ENCODE measurements around the gene MYH9. TPM values are rescaled to one million over a fixed set of nuclear protein-coding genes. Genes with fewer than 3 reads are reported as not detected.

MYH9 gene
- total RNA-seq, 1 donor from 2014 or later = 1,511 TPM

DNA sequence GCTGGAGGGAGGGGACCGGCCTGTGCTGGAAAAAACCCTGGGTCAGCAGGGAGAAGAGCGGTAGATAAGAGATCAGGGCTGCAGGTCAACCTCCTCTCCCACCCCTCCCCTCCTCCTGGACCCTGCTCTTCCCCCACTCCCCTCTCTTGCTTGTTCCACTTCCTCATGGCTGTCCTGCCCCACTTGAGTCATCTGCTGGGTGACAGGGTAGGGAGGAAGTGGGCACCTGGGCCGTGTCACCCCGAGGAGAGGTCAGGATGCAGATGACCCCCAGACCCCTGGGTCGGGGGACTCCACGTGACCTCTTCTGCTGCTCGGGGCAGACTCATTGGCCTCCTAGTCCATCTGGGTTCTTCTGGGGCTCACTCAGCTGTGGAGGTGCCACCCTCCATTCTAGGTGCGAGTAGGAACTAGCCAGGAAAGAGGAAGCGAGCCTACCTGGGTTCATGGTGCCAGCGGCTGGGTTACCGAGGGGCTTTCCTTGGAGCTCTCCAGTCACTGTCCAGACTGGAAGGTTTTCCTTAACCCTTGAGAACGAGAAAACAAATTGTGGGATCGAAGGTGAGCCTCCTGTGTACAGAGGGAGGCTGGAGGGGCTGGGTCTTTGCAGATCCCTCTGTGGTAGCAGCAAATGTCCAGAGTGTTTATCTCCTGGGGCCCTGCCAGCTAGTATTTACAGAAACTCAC, 154.9 kb downstream of the MYH9 start:
- no peak for DNase-seq (ENCODE audit: low read depth, low spot score)

Other genes starting within 250 kb of the MYH9 start
- 52.0 and 59.1 TPM in 2 replicates for gene APOL3, start 227.2 kb downstream of the MYH9 start, total RNA-seq
- gene APOL4, start 186.2 kb downstream of the MYH9 start, total RNA-seq = 0.04 and 0.53 TPM in 2 replicates
- gene APOL2, start 148.4 kb downstream of the MYH9 start, total RNA-seq = 60.9 and 89.8 TPM in 2 replicates
- 26.5 and 52.2 TPM in 2 replicates for gene APOL1, start 134.8 kb downstream of the MYH9 start, total RNA-seq
- gene TXN2, start 93.7 kb upstream of the MYH9 start, total RNA-seq = 28.6 and 32.8 TPM in 2 replicates
- gene FOXRED2, start 119.1 kb upstream of the MYH9 start, total RNA-seq = 4.9 and 6.2 TPM in 2 replicates
- 457 and 642 TPM in 2 replicates for gene EIF3D, start 141.2 kb upstream of the MYH9 start, total RNA-seq